HG02588 (cell line): Measurements from ENCODE around the gene CLCN5.

Experiments
- ATAC-seq: cut with Tn5 transposase; IDR thresholded peaks from one replicate; pipeline ENCODE4 v1.9.1; 2021; ENCODE audit warnings: mild to moderate bottlenecking, moderate library complexity; ENCODE audit not compliant: unreplicated experiment

Gene CLCN5

GRCh38 chrX:50075630-50076339 lies 153.4 kb downstream of the CLCN5 start:
- ATAC-seq: no peak

- ATAC-seq: no peak
Observed at GRCh38 chrX:50081282-50081889, 159.0 kb downstream of the CLCN5 start.

- ATAC-seq: no peak
Observed at GRCh38 chrX:50082741-50083140, 160.3 kb downstream of the CLCN5 start.

GRCh38 chrX:50088645-50089044 lies 166.2 kb downstream of the CLCN5 start:
- ATAC-seq: no peak

- ATAC-seq: no peak
Observed at GRCh38 chrX:50093625-50094024, 171.2 kb downstream of the CLCN5 start.

- no peak for ATAC-seq
Observed at GRCh38 chrX:50097071-50097470, 174.7 kb downstream of the CLCN5 start.

GRCh38 chrX:50098241-50098640 lies 175.8 kb downstream of the CLCN5 start:
- no peak for ATAC-seq

GRCh38 chrX:50098749-50099148 lies 176.4 kb downstream of the CLCN5 start:
- no peak for ATAC-seq

- no peak for ATAC-seq
Observed at GRCh38 chrX:50099331-50099730, 176.9 kb downstream of the CLCN5 start.

GRCh38 chrX:50100188-50100587 lies 177.8 kb downstream of the CLCN5 start:
- ATAC-seq: no peak

GRCh38 chrX:50103176-50103575 lies 180.8 kb downstream of the CLCN5 start:
- ATAC-seq: no peak

- ATAC-seq: no peak
Observed at GRCh38 chrX:50103866-50104566, 181.6 kb downstream of the CLCN5 start.

GRCh38 chrX:50106051-50106675 lies 183.8 kb downstream of the CLCN5 start:
- ATAC-seq: no peak

- ATAC-seq: no peak
Observed at GRCh38 chrX:50107470-50107869, 185.1 kb downstream of the CLCN5 start.

- ATAC-seq: no peak
Observed at GRCh38 chrX:50108264-50108663, 185.9 kb downstream of the CLCN5 start.

- ATAC-seq: no peak
Observed at GRCh38 chrX:50111742-50112141, 189.3 kb downstream of the CLCN5 start.

GRCh38 chrX:50114113-50114512 lies 191.7 kb downstream of the CLCN5 start:
- ATAC-seq: no peak

GRCh38 chrX:50115973-50116372 lies 193.6 kb downstream of the CLCN5 start:
- ATAC-seq: no peak

- ATAC-seq: no peak
Observed at GRCh38 chrX:50117476-50117875, 195.1 kb downstream of the CLCN5 start.

- no peak for ATAC-seq
Observed at GRCh38 chrX:50125480-50125879, 203.1 kb downstream of the CLCN5 start.

- no peak for ATAC-seq
Observed at GRCh38 chrX:50147972-50148371, 225.6 kb downstream of the CLCN5 start.
